Progenitor cell of endocrine pancreas (in vitro differentiated cells): ENCODE measurements around the gene CERCAM. TPM values are rescaled to one million over a fixed set of nuclear protein-coding genes. Genes with fewer than 3 reads are reported as not detected.
A peak's percentile ranks its signal among the peaks of the same experiment; 100 is the strongest.
"Not testable (repeated sequence)": the region's sequence is repeated elsewhere in the genome, so short reads cannot be mapped to it uniquely, and the experiment has no call there.

Experiments used
- DNase-seq: peaks from one replicate; pipeline ENCODE4 v3.0.0; 2021; ENCODE audit warnings: low spot score; ENCODE audit not compliant: unreplicated experiment
- H3K27ac Mint-ChIP-seq: 2 replicates; pipeline ENCODE4 v1.8.0; 2021; ENCODE audit warnings: mild to moderate bottlenecking, moderate library complexity, mixed read lengths
- H3K27me3 Mint-ChIP-seq: 2 replicates; pipeline ENCODE4 v1.8.0; 2021; ENCODE audit warnings: mixed read lengths
- H3K36me3 Mint-ChIP-seq: 2 replicates; pipeline ENCODE4 v1.8.0; 2022; ENCODE audit warnings: mixed read lengths; ENCODE audit not compliant: insufficient read depth
- H3K4me1 Mint-ChIP-seq: 2 replicates; pipeline ENCODE4 v1.8.0; 2021; ENCODE audit warnings: low read depth, mixed read lengths
- H3K4me3 Mint-ChIP-seq: 2 replicates; pipeline ENCODE4 v1.8.0; 2021; ENCODE audit warnings: low read depth, mild to moderate bottlenecking, moderate library complexity, mixed read lengths
- H3K9me3 Mint-ChIP-seq: 2 replicates; pipeline ENCODE4 v1.8.0; 2021; ENCODE audit warnings: low read depth, mixed read lengths
- total RNA-seq: library from RNA; stranded (reverse); gene quantifications from 2 replicates; pipeline ENCODE4 v1.2.1, GENCODE V29; 2021
- TF ChIP-seq, protein P1 (sequence below): fragments of 200-600 bp; sonication (generic); IDR thresholded peaks from one replicate; pipeline ENCODE4 v1.5.0; 2021; ENCODE audit warnings: antibody characterized with exemption, mild to moderate bottlenecking; ENCODE audit not compliant: unreplicated experiment

Gene CERCAM
- total RNA-seq, 1 donor from 2014 or later: 19.6 TPM

DNA sequence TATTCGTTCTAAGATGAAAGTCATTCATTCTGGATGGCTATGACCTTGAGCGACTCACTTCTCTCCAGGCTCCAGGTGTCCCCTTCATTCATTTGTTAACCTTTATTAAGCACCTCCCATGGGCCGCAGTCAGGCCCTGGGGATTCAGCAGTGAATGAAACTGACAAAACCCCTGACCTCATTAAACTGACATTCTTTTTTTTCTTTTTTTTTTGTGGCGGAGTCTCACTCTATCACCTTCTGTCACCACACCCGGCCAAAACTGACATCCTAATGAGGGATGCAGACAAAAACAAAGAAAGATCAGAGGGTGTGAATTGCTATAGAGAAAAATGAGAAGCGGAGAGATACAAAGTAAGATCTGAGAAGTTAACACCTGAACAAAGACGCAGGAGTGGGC, 18.6 kb downstream of the CERCAM start:
- H3K36me3 Mint-ChIP-seq: no peaks in the 10 kb centered on the region
- no peak overlapping the region for H3K27ac Mint-ChIP-seq
- H3K4me3 Mint-ChIP-seq: no peak overlapping the region
- no peaks in the 10 kb centered on the region for H3K4me1 Mint-ChIP-seq
- H3K9me3 Mint-ChIP-seq: no peaks in the 10 kb centered on the region
- H3K27me3 Mint-ChIP-seq: peaks cover 2% of the 10 kb centered on the region
- TF ChIP-seq, protein P1, sequence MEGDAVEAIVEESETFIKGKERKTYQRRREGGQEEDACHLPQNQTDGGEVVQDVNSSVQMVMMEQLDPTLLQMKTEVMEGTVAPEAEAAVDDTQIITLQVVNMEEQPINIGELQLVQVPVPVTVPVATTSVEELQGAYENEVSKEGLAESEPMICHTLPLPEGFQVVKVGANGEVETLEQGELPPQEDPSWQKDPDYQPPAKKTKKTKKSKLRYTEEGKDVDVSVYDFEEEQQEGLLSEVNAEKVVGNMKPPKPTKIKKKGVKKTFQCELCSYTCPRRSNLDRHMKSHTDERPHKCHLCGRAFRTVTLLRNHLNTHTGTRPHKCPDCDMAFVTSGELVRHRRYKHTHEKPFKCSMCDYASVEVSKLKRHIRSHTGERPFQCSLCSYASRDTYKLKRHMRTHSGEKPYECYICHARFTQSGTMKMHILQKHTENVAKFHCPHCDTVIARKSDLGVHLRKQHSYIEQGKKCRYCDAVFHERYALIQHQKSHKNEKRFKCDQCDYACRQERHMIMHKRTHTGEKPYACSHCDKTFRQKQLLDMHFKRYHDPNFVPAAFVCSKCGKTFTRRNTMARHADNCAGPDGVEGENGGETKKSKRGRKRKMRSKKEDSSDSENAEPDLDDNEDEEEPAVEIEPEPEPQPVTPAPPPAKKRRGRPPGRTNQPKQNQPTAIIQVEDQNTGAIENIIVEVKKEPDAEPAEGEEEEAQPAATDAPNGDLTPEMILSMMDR: no peak
- no peak for DNase-seq

DNA sequence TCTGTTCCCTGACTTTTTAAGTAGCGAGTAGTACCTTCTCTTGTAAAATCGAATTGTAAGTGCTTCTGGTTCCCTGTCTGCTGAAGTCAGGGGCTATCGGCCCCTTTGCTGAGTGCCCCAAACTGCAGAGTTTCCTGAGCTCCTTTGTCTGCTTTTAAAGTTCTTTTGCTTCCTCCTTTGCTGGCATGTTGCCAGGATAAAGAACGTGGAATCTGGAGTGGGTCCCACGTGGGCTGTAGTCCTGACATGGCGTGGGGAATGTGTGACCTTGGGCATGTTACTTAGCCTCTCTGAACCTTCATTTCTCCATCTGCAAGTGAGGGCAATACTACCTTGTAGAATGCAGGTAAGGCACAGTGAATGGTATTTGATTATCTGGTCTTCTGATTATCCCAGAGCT, 21.5 kb downstream of the CERCAM start:
- H3K9me3 Mint-ChIP-seq: no peaks in the 10 kb centered on the region
- H3K27ac Mint-ChIP-seq: no peak overlapping the region
- no peak overlapping the region for H3K4me3 Mint-ChIP-seq
- no peaks in the 10 kb centered on the region for H3K36me3 Mint-ChIP-seq
- DNase-seq: no peak
- H3K4me1 Mint-ChIP-seq: no peaks in the 10 kb centered on the region
- H3K27me3 Mint-ChIP-seq: peaks cover 12% of the 10 kb centered on the region
- TF ChIP-seq, protein P1: no peak

DNA sequence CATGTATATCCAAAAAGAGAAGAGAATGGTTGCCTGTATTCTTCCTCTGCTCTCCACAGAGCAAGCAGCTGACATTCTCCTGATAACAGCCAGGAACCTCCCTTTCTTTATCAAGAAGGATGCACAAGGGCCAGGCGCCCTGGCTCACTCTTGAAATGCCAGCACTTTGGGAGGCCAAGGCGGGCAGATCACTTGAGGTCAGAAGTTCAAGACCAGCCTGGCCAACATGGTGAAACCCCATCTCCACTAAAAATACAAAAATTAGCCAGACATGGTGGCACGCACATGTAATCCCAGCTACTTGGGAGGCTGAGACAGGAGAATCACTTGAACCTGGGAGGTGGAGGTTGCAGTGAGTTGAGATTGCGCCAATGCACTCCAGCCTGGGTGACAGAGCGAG, 25.8 kb downstream of the CERCAM start:
- H3K36me3 Mint-ChIP-seq, DNase-seq, H3K4me1 Mint-ChIP-seq, H3K9me3 Mint-ChIP-seq, H3K4me3 Mint-ChIP-seq, H3K27ac Mint-ChIP-seq: not testable (repeated sequence)
- H3K27me3 Mint-ChIP-seq: peaks cover 12% of the 10 kb centered on the region

DNA sequence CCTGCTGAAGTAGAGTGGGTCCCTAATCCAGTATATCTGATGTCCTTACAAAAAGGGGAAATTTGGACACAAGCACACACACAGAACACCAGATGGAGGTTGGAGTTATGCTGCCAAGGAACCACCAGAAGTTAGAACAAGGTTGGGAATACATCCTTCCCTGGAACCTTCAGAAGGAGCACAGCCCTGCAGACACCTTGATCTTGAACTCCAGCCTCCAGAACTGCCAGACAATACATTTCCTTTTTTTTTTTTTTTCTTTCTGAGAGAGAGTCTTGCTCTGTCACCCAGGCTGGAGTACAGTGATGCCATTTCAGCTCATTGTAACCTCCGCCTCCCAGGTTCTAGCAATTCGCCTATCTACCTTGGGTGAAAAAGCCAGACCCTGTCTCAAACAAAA, 28.1 kb downstream of the CERCAM start:
- Mint-ChIP-seq H3K27ac (no peak overlapping the region), H3K4me1 (no peaks in the 10 kb centered on the region), H3K27me3 (peaks cover 10% of the 10 kb centered on the region), H3K36me3 (no peaks in the 10 kb centered on the region), H3K4me3 (no peak overlapping the region), H3K9me3 (no peaks in the 10 kb centered on the region)
- DNase-seq: no peak
- TF ChIP-seq, protein P1: no peak

DNA sequence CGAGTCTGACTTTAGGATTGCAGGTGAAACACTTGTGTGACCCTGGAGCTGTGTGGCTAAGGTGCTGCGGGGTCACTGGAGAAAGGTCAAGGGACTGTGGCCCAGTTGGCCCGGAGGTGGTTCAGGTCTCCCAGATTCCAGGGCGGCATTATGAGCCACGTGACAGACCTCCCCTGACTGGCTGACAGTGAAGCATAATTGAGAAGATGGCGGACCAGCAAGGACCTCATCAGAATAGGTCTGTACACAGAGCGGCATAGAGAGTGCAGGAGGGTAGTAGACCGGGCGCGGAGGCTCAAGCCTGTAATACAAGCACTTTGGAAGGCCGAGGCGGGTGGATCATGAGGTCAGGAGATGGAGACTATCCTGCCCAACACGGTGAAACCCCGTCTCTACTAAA, 34.3 kb downstream of the CERCAM start:
- Mint-ChIP-seq H3K27me3 (no peaks in the 10 kb centered on the region), H3K27ac (no peak overlapping the region), H3K4me1 (peaks cover 9% of the 10 kb centered on the region), H3K9me3 (no peaks in the 10 kb centered on the region), H3K4me3 (peak overlapping the region; percentile 85), H3K36me3 (no peaks in the 10 kb centered on the region)
- no peak for DNase-seq
- TF ChIP-seq, protein P1: no peak

DNA sequence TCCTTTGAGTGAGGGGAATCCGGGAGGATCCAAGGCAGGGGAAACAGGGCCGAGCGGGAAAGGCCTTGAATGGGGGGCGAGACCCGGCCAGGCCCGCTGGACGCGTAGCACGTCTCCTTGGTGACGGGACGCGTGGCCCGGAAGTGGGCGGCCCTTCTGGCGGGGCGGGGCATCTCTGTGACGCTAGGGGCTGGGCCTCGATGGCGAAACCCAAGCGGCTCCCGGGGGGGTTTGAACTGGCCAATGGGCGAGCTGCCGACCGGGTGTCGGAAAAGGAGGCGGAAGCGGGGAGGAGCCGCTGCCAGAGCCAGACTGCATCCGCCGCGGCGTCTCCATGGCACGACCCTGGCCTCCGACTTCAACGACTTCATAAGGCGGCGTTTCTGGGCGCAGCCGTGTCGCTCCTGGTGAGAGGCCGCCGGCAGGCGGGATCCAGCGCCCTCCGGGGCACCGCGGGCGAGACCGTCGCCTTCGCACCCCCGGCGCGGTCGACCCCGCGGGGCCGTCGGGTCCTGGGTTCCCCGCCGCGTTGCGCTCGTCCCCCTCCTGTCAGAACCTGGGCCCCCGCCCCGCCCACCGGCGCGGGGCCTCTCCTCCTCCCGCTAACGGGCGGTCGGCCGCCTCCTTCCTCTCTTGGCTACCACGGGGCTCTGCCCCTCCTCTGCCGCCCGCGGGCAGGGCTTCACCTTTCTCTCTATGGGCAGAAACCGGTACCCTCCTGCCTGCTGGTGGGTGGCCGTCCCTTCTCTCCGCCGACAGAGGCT, 35.4 kb downstream of the CERCAM start, which contains the start of gene ODF2:
Gene ODF2, plus strand, starts transcription at position 158 of the 764 bp plus-strand sequence. Its CDS starts 86 bp downstream, at position 244.
- peak within 1 kb of the TSS; percentile 85 for H3K4me3 Mint-ChIP-seq
- peak; percentile 97 for DNase-seq
- TF ChIP-seq, protein P1: no peak
- no peaks in the 10 kb centered on the region for H3K9me3 Mint-ChIP-seq
- H3K4me1 Mint-ChIP-seq: peaks cover 9% of the 10 kb centered on the region
- peak within 1 kb of the TSS; percentile 98 for H3K27ac Mint-ChIP-seq
- H3K36me3 Mint-ChIP-seq: peaks cover 4% of the 10 kb centered on the region
- no peaks in the 10 kb centered on the region for H3K27me3 Mint-ChIP-seq
